ENCODE measurements around the gene PHACTR3. TPM values are rescaled to one million over a fixed set of nuclear protein-coding genes. Genes with fewer than 3 reads are reported as not detected.

Gene PHACTR3
- total and polyA plus RNA-seq, 2 experiments from 2014 or later: 0.45 to 0.61 TPM

DNA sequence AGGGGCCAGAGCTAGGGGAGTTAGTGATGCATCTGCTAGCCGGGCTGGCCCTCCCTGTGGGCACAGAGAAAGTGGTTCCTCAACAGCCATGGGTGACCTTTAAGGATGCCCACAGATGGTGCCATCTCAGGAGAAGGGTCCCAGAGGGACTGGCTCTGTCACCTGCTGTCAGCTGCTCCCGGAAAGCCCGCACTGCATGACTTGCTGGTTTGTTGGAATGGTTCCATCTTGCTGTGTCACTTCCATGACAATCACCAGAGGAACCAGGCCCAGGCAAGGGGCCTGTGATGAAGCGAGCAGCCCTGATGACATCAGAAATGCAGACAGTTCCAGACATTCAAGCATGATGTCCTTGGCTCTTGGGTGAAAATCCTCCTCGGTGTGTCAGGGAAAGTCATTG lies 125.2 kb downstream of the PHACTR3 start:
- no peaks in the 10 kb centered on the region for H3F3A ChIP-seq (replicated peaks; ENCODE audit: low read depth)
- H3K79me2 ChIP-seq (replicated peaks; ENCODE audit: insufficient read depth): no peaks in the 10 kb centered on the region
- H3K27ac Mint-ChIP-seq: no peak overlapping the region
- no peak overlapping the region for H3K4me3 Mint-ChIP-seq
- no peaks in the 10 kb centered on the region for H3K4me1 ChIP-seq (ENCODE audit: insufficient read depth)
- DNase-seq (ENCODE audit: low spot score) (no peak), ATAC-seq (no peak)
- H3K4me1 Mint-ChIP-seq: no peaks in the 10 kb centered on the region
- H3K36me3 Mint-ChIP-seq (ENCODE audit: low read depth): no peaks in the 10 kb centered on the region
- no peak overlapping the region for H3K4me2 ChIP-seq
- no peak overlapping the region for H3K4me3 ChIP-seq
- H3K9me3 Mint-ChIP-seq: no peaks in the 10 kb centered on the region; the same call in 2 of the 3 replicates
- no peaks in the 10 kb centered on the region for H3K9me2 ChIP-seq (ENCODE audit: insufficient read depth)
- H3K27me3 ChIP-seq (ENCODE audit: insufficient read depth): peaks cover 4% of the 10 kb centered on the region; the same call in 1 of the 2 replicates
- no peak overlapping the region for H2AFZ ChIP-seq
- no peak overlapping the region for H3K27ac ChIP-seq (ENCODE audit: low read depth)
- no peaks in the 10 kb centered on the region for H4K20me1 ChIP-seq (replicated peaks; ENCODE audit: insufficient read depth)
- TF ChIP-seq JUNB (IDR thresholded peaks at IDR 0.05; ENCODE audit: unreplicated experiment) (no peak), POLR2AphosphoS5 (IDR thresholded peaks at IDR 0.05; ENCODE audit: low read depth) (no peak), CREB1 (CRISPR knock-in tag; IDR thresholded peaks at IDR 0.05; ENCODE audit: low read depth) (no peak), STAT1 (IDR thresholded peaks at IDR 0.05; ENCODE audit: unreplicated experiment) (no peak)
- TF ChIP-seq, protein P1, sequence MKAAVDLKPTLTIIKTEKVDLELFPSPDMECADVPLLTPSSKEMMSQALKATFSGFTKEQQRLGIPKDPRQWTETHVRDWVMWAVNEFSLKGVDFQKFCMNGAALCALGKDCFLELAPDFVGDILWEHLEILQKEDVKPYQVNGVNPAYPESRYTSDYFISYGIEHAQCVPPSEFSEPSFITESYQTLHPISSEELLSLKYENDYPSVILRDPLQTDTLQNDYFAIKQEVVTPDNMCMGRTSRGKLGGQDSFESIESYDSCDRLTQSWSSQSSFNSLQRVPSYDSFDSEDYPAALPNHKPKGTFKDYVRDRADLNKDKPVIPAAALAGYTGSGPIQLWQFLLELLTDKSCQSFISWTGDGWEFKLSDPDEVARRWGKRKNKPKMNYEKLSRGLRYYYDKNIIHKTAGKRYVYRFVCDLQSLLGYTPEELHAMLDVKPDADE (IDR thresholded peaks at IDR 0.05): no peak
- TF ChIP-seq, protein P2, sequence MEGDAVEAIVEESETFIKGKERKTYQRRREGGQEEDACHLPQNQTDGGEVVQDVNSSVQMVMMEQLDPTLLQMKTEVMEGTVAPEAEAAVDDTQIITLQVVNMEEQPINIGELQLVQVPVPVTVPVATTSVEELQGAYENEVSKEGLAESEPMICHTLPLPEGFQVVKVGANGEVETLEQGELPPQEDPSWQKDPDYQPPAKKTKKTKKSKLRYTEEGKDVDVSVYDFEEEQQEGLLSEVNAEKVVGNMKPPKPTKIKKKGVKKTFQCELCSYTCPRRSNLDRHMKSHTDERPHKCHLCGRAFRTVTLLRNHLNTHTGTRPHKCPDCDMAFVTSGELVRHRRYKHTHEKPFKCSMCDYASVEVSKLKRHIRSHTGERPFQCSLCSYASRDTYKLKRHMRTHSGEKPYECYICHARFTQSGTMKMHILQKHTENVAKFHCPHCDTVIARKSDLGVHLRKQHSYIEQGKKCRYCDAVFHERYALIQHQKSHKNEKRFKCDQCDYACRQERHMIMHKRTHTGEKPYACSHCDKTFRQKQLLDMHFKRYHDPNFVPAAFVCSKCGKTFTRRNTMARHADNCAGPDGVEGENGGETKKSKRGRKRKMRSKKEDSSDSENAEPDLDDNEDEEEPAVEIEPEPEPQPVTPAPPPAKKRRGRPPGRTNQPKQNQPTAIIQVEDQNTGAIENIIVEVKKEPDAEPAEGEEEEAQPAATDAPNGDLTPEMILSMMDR (conservative IDR thresholded peaks at IDR 0.05; ENCODE audit: low read depth in 2 of 2): no peak
- peaks cover 2% of the 10 kb centered on the region for H3K27me3 Mint-ChIP-seq (ENCODE audit: insufficient read depth, low read depth, poor library complexity)
- H3K36me3 ChIP-seq (ENCODE audit: insufficient read depth): no peaks in the 10 kb centered on the region

GRCh38 chr20:59730722-59731121 lies 126.4 kb downstream of the PHACTR3 start:
- H4K20me1 ChIP-seq (replicated peaks; ENCODE audit: insufficient read depth): no peaks in the 10 kb centered on the region
- no peak overlapping the region for H3K4me3 ChIP-seq
- H3K79me2 ChIP-seq (replicated peaks; ENCODE audit: insufficient read depth): no peaks in the 10 kb centered on the region
- Mint-ChIP-seq H3K4me3 (no peak overlapping the region), H3K27me3 (ENCODE audit: insufficient read depth, low read depth, poor library complexity) (peaks cover 2% of the 10 kb centered on the region), H3K27ac (no peak overlapping the region), H3K36me3 (ENCODE audit: low read depth) (no peaks in the 10 kb centered on the region), H3K4me1 (no peaks in the 10 kb centered on the region), H3K9me3 (no peaks in the 10 kb centered on the region; the same call in 2 of the 3 replicates)
- H3F3A ChIP-seq (replicated peaks; ENCODE audit: low read depth): no peaks in the 10 kb centered on the region
- H3K9me2 ChIP-seq (ENCODE audit: insufficient read depth): no peaks in the 10 kb centered on the region
- H3K27ac ChIP-seq (ENCODE audit: low read depth): no peak overlapping the region
- TF ChIP-seq CREB1 (CRISPR knock-in tag; IDR thresholded peaks at IDR 0.05; ENCODE audit: low read depth) (no peak), ZNF462 (CRISPR knock-in tag; IDR thresholded peaks at IDR 0.05) (no peak), POLR2AphosphoS5 (IDR thresholded peaks at IDR 0.05; ENCODE audit: low read depth) (no peak), ZNF331 (CRISPR knock-in tag; IDR thresholded peaks at IDR 0.05; ENCODE audit: low read depth) (no peak)
- no peak overlapping the region for H2AFZ ChIP-seq
- H3K4me2 ChIP-seq: no peak overlapping the region
- H3K27me3 ChIP-seq (ENCODE audit: insufficient read depth): peaks cover 4% of the 10 kb centered on the region; the same call in 1 of the 2 replicates
- ATAC-seq: no peak
- no peaks in the 10 kb centered on the region for H3K36me3 ChIP-seq (ENCODE audit: insufficient read depth)
- no peaks in the 10 kb centered on the region for H3K4me1 ChIP-seq (ENCODE audit: insufficient read depth)
- no peak for DNase-seq (ENCODE audit: low spot score)
